Astrocyte (in vitro differentiated cells and primary cell): ENCODE data around the gene MPRIP. TPM values are rescaled to one million over a fixed set of nuclear protein-coding genes. Genes with fewer than 3 reads are reported as not detected.

Experiments
- DNase-seq: peaks from one replicate; pipeline ENCODE4 v3.0.0-alpha.2; 2010; ENCODE audit warnings: low read depth
- FAIRE-seq: peaks from 2 replicates; lab custom pipeline; 2011; peaks lifted over from hg19 to GRCh38; lab: Jason Lieb, UNC
- H2AFZ ChIP-seq: 2 replicates; pipeline ENCODE4 v1.6.0; 2012; ENCODE audit warnings: low read depth, low read length, inconsistent platforms
- H3K27ac ChIP-seq: 2 replicates; pipeline ENCODE4 v1.5.1; 2011; ENCODE audit warnings: low read depth, low read length, inconsistent platforms
- H3K27me3 ChIP-seq: 2 replicates; pipeline ENCODE4 v1.6.0; 2011; ENCODE audit warnings: low read length, inconsistent platforms; ENCODE audit not compliant: insufficient read depth
- H3K36me3 ChIP-seq: 2 replicates; pipeline ENCODE4 v1.5.1; 2011; ENCODE audit warnings: low read length, inconsistent platforms; ENCODE audit not compliant: insufficient read depth
- H3K4me1 ChIP-seq: 2 replicates; pipeline ENCODE4 v1.5.1; 2011; ENCODE audit warnings: low read length, inconsistent platforms; ENCODE audit not compliant: insufficient read depth
- H3K4me2 ChIP-seq: 2 replicates; pipeline ENCODE4 v1.6.0; 2012; ENCODE audit warnings: low read length, inconsistent platforms
- H3K4me3 ChIP-seq: 2 replicates; pipeline ENCODE4 v1.5.1; 2011; ENCODE audit warnings: low read depth, mild to moderate bottlenecking, low read length, inconsistent platforms; ENCODE audit not compliant: insufficient read depth
- H3K79me2 ChIP-seq: 2 replicates; pipeline ENCODE4 v1.6.0; 2012; ENCODE audit warnings: mild to moderate bottlenecking, low read length, inconsistent platforms; ENCODE audit not compliant: insufficient read depth
- H3K9ac ChIP-seq: 2 replicates; pipeline ENCODE4 v1.6.0; 2012; ENCODE audit warnings: mild to moderate bottlenecking, low read length, inconsistent platforms
- H3K9me3 ChIP-seq: 2 replicates; pipeline ENCODE4 v1.5.1; 2012; ENCODE audit warnings: low read depth, mild to moderate bottlenecking, low read length, inconsistent platforms; ENCODE audit not compliant: insufficient read depth
- H4K20me1 ChIP-seq: 2 replicates; pipeline ENCODE4 v1.6.0; 2012; ENCODE audit warnings: low read length, inconsistent platforms; ENCODE audit not compliant: insufficient read depth
- H3K27ac Mint-ChIP-seq: one replicate; pipeline ENCODE4 v1.8.0; 2021; ENCODE audit warnings: mild to moderate bottlenecking, mixed read lengths; ENCODE audit not compliant: unreplicated experiment
- H3K27me3 Mint-ChIP-seq: one replicate; pipeline ENCODE4 v1.8.0; 2021; ENCODE audit warnings: low read depth, mixed read lengths; ENCODE audit not compliant: unreplicated experiment
- H3K36me3 Mint-ChIP-seq: one replicate; pipeline ENCODE4 v1.8.0; 2021; ENCODE audit warnings: low read depth, mixed read lengths; ENCODE audit not compliant: unreplicated experiment
- H3K4me1 Mint-ChIP-seq: one replicate; pipeline ENCODE4 v1.8.0; 2021; ENCODE audit warnings: low read depth, mixed read lengths; ENCODE audit not compliant: unreplicated experiment
- H3K4me3 Mint-ChIP-seq: one replicate; pipeline ENCODE4 v1.8.0; 2021; ENCODE audit warnings: mild to moderate bottlenecking, moderate library complexity, mixed read lengths; ENCODE audit not compliant: unreplicated experiment
- H3K9me3 Mint-ChIP-seq: one replicate; pipeline ENCODE4 v1.8.0; 2021; ENCODE audit warnings: mild to moderate bottlenecking, mixed read lengths; ENCODE audit not compliant: unreplicated experiment
- CTCF ChIP-seq: IDR thresholded peaks from 2 replicates; pipeline ENCODE4 v1.5.1; 2011; ENCODE audit warnings: low read depth, mild to moderate bottlenecking, inconsistent platforms, low read length, moderate library complexity; ENCODE audit not compliant: insufficient read depth
- EZH2 ChIP-seq: IDR thresholded peaks from 2 replicates; pipeline ENCODE4 v1.6.1; 2012; ENCODE audit warnings: mild to moderate bottlenecking, low read length, inconsistent platforms; ENCODE audit not compliant: insufficient read depth
- total RNA-seq: library from RNA; stranded (reverse); gene quantifications from 2 replicates; pipeline ENCODE4 v1.2.1, GENCODE V29; 2021

Gene MPRIP
- total RNA-seq, 1 donor from 2014 or later, result 176 TPM

GRCh38 chr17:17140590-17140980 lies 98.3 kb downstream of the MPRIP start:
- H3K4me1 ChIP-seq, result peaks cover 16% of the 10 kb centered on the region
- H3K9ac ChIP-seq, result peak overlapping the region; percentile 40
- H3K4me1 Mint-ChIP-seq, result peaks cover 19% of the 10 kb centered on the region
- H3K36me3 ChIP-seq, result peaks cover 37% of the 10 kb centered on the region
- H2AFZ ChIP-seq, result no peak overlapping the region
- H4K20me1 ChIP-seq, result peaks cover 80% of the 10 kb centered on the region
- DNase-seq (peak; percentile 65), FAIRE-seq (peak; percentile 13)
- H3K4me3 Mint-ChIP-seq, result peak overlapping the region; percentile 34
- H3K4me3 ChIP-seq, result no peak overlapping the region
- no peaks in the 10 kb centered on the region for H3K27me3 ChIP-seq
- peaks cover 10% of the 10 kb centered on the region for H3K36me3 Mint-ChIP-seq
- H3K9me3 Mint-ChIP-seq, result no peaks in the 10 kb centered on the region
- H3K9me3 ChIP-seq, result no peaks in the 10 kb centered on the region
- H3K27ac Mint-ChIP-seq, result peak overlapping the region; percentile 62
- no peaks in the 10 kb centered on the region for H3K27me3 Mint-ChIP-seq
- TF ChIP-seq EZH2 (no peak), CTCF (no peak)
- H3K4me2 ChIP-seq, result peak overlapping the region; percentile 47
- H3K79me2 ChIP-seq, result peaks cover under 1% of the 10 kb centered on the region
- H3K27ac ChIP-seq, result peak overlapping the region; percentile 31

DNA sequence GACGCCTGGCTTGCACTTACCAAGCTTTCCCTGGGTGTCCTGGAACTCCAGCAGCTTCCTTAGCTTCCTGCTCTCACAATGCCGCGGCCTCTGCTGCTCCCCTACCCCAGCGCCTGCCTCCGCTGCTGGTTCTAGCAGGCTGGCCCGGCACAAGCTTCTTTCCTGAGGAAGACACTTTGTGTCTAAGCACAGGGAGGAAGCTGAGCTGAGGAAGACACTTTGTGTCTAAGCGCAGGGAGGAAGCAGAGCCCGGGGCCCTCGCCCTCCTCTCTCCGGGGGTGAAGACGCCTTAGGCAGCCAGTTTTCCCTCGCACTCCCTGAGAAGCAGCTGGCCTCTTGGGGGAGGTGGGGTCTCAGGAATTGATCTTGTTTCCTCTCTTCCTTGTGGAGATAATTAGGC lies 99.0 kb downstream of the MPRIP start:
- H3K4me3 Mint-ChIP-seq, result no peak overlapping the region
- H3K9me3 Mint-ChIP-seq, result no peaks in the 10 kb centered on the region
- Histone ChIP-seq H3K27ac (no peak overlapping the region), H3K4me2 (no peak overlapping the region), H4K20me1 (peaks cover 81% of the 10 kb centered on the region), H2AFZ (no peak overlapping the region), H3K9me3 (no peaks in the 10 kb centered on the region), H3K9ac (peak overlapping the region; percentile 35), H3K4me3 (no peak overlapping the region), H3K4me1 (peaks cover 16% of the 10 kb centered on the region), H3K27me3 (no peaks in the 10 kb centered on the region), H3K79me2 (no peaks in the 10 kb centered on the region), H3K36me3 (peaks cover 35% of the 10 kb centered on the region)
- H3K4me1 Mint-ChIP-seq, result peaks cover 19% of the 10 kb centered on the region
- H3K27me3 Mint-ChIP-seq, result no peaks in the 10 kb centered on the region
- H3K27ac Mint-ChIP-seq, result no peak overlapping the region
- TF ChIP-seq CTCF, result no peak
- TF ChIP-seq EZH2, result no peak
- peaks cover 10% of the 10 kb centered on the region for H3K36me3 Mint-ChIP-seq
- no peak for DNase-seq
- no peak for FAIRE-seq

- Mint-ChIP-seq H3K27ac (peak overlapping the region; percentile 70), H3K27me3 (no peaks in the 10 kb centered on the region), H3K9me3 (no peaks in the 10 kb centered on the region), H3K4me3 (peak overlapping the region; percentile 30), H3K36me3 (peaks cover 9% of the 10 kb centered on the region), H3K4me1 (peaks cover 19% of the 10 kb centered on the region)
- H3K9ac ChIP-seq, result no peak overlapping the region
- H3K4me3 ChIP-seq, result no peak overlapping the region
- H3K36me3 ChIP-seq, result peaks cover 28% of the 10 kb centered on the region
- FAIRE-seq (no peak), DNase-seq (no peak)
- TF ChIP-seq EZH2 (no peak), CTCF (peak; percentile 86)
- no peaks in the 10 kb centered on the region for H3K27me3 ChIP-seq
- peaks cover 79% of the 10 kb centered on the region for H4K20me1 ChIP-seq
- H2AFZ ChIP-seq, result no peak overlapping the region
- H3K9me3 ChIP-seq, result no peaks in the 10 kb centered on the region
- H3K79me2 ChIP-seq, result no peaks in the 10 kb centered on the region
- H3K4me2 ChIP-seq, result no peak overlapping the region
- no peak overlapping the region for H3K27ac ChIP-seq
- peaks cover 16% of the 10 kb centered on the region for H3K4me1 ChIP-seq
Observed at GRCh38 chr17:17141860-17142552, 99.7 kb downstream of the MPRIP start.
